ENCODE results near the gene IDI2.

Gene IDI2

GRCh38 chr10:985361-985760, 40.3 kb downstream of the IDI2 start:
- in situ Hi-C loops (cut with HindIII; ENCODE audit: low sequenced_read_pairs) = loop anchor here (5.0 kb wide), 3 partner anchors 53 to 168 kb away; partner anchors contain the start of genes IDI1 and LARP4B

GRCh38 chr10:983971-984655, 41.5 kb downstream of the IDI2 start:
- in situ Hi-C loops (cut with HindIII; ENCODE audit: low sequenced_read_pairs) = no loop called here

DNA sequence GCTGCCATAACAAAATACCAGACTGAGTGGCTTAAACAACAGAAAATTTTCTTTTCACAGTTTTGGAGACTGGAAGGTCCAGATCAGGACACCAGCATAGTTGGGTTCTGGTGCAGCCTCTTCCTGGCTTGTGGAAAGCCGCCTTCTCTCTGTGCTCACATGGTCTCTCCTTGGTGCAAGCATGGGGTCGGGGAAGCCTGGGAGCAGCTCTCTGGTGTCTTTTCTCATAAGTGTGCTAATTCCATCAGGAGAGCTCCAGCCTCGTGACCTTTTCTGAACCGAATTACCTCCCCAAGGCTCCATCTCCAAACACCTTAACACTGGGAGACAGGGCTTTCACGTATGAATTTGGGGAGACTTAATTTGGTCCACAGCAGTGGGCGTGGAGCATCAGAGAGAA, 42.3 kb downstream of the IDI2 start:
- in situ Hi-C loops (cut with HindIII; ENCODE audit: low sequenced_read_pairs) = no loop called here

DNA sequence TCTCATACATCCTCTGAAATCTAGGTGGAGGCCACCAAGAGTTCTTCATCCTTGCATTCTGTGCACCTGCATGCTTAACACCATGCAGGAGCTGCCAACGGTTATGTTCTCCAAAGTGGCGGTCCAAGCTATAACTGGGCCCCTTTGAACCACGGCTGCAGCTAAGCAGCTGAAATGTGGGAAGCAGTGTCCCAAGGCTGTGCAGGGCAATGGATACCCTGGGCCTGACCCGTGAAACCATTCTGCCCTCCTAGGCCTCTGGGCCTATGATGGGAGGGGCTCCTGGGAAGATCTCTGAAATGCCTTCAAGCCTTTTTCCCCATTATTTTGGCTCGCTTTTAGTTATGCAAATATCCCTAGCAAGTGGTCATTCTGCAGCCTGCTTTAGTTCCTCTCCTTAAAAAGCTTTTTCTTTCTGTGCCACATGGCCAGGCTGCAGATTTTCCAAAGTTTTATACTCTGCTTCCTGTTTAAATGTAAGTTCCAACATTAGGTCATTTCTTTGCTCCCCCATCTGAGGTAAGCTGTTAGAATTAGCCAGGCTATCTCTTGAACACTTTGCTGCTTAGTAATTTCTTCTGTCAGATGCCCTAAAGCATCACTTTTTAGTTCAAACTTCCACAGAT, 45.1 kb downstream of the IDI2 start:
- in situ Hi-C loops (cut with HindIII; ENCODE audit: low sequenced_read_pairs) = no loop called here

DNA sequence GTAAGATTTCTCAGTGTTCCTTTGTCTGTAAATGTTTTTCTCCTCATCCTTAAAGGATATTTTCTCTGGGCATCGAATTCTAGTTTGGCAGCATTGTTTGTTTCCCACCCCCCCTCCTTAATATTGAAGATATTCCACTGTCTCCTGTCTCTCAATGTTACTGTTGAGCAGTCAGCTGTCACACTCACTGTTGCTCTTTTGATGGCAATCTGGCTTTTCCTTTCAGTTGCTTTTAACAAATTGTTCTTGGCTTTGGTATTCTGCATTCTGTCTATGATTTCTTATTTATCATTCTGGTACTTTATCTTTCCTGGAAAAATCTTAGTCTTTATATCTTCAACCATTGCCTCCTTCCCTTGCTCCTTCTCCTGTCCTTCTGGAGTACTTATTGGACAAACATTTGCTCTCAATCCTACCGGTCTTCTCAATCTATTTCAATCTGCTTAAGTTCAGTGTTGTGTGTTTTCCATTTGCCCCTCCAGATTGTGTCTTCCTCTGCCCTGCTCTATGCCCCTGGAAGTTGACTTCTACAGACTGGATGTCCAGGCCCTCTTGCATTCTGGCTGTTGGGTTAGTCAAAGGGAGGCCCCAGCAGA, 46.7 kb downstream of the IDI2 start:
- in situ Hi-C loops (cut with HindIII; ENCODE audit: low sequenced_read_pairs) = no loop called here

DNA sequence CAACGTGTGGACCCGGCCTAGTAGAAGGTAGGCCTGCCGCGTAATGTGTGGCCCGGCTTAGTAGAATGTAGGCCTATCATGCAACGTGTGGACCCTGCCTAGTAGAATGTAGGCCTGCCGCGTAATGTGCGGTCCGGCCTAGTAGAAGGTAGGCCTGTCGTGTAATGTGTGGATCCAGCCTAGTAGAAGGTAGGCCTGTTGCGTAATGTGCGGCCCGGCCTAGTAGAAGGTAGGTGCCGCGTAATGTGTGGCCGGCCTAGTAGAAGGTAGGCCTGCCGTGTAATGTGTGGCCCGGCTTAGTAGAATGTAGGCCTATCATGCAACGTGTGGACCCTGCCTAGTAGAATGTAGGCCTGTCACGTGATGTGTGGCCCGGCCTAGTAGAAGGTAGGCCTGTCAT, 49.3 kb downstream of the IDI2 start:
- in situ Hi-C loops (cut with HindIII; ENCODE audit: low sequenced_read_pairs) = no loop called here

DNA sequence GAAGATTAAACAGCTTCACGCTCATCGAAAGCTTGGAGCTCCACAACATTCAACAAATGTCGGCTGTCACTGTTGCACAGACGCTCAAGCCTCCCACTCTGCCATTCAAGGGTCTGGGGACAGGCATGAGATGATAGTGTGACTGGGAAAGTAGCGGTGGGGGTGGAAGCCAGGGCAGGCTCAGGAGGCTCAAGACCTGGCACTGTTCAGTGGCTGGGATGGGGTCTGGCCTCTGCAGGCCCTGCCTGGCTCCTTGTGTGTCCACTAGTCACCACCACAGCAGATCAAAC, 50.9 kb downstream of the IDI2 start:
- in situ Hi-C loops (cut with HindIII; ENCODE audit: low sequenced_read_pairs) = no loop called here

DNA sequence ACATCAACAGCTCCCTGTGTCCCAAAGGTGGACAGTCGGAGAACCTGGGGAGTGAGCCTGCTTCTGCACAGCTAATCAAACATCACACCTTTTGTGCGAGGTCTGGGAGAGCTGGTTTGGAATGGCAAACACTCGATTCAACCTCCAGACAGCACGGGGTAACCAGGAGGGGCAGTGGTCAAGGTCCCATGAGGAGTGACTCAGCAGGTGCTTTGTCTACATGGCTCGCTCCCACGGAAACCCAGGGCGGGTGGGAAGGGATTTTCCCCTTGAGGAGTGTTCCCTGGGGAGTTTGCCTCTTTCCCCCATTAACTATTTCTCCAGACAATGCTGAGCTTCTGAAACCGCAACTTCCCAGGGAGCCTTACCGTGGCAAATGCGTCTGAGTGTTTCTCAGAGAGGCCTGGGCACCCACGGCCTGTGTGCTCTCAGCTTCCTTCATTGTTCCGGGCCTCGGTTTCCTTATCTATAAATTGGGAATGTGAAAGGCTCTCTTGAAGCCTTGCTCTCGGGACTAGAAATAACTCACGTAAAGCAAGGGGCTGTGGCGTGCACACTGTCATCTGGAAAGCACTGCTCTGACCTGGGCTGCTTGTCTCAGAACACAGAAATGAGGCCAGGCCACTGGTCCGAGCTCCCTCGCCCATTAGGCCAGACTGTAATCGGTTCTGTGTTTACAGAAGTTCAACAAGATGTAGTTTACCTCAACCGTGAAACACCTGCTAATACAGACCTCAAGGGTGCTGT, 51.4 kb downstream of the IDI2 start:
- in situ Hi-C loops (cut with HindIII; ENCODE audit: low sequenced_read_pairs) = no loop called here

DNA sequence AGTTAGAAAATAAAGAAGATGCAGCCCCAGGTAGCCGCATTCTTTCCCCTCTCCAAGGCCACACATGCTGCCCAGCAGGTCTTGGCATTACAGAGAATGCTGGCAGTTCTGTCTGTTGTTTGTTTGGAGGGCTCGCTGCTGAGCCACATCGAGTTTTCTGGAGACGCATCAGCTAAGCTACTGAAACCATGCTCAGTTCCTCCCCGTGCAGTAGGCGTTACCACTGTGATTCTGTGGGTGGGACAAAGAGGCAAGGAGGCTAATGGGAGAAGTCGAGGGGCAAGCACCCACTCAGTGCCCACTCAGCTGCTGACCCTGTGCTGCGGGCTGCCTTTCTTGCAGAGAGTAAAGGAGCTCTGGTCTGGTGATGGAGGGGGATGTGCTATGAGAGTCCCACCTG, 52.9 kb downstream of the IDI2 start:
- in situ Hi-C loops (cut with HindIII; ENCODE audit: low sequenced_read_pairs) = no loop called here

GRCh38 chr10:971613-972012, 54.0 kb downstream of the IDI2 start:
- in situ Hi-C loops (cut with HindIII; ENCODE audit: low sequenced_read_pairs) = no loop called here

DNA sequence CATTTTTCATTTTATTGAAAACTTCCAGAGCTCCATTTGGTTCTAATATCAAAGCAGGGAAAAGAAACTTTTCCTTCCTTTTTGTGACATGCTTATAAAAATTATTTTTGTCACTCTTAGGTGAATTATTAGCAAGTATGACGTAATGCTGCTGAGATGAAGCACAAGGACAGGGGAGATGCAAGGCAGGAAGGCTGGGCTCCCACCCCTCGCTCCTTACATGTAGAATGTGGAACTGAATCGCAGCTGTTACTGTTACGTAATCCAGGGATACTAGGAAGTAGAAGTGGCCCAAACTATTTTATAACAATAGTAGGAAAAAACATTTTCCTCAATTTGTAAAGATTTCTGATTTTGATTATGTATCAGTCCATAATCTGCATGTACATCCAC, 54.5 kb downstream of the IDI2 start:
- in situ Hi-C loops (cut with HindIII; ENCODE audit: low sequenced_read_pairs) = no loop called here

DNA sequence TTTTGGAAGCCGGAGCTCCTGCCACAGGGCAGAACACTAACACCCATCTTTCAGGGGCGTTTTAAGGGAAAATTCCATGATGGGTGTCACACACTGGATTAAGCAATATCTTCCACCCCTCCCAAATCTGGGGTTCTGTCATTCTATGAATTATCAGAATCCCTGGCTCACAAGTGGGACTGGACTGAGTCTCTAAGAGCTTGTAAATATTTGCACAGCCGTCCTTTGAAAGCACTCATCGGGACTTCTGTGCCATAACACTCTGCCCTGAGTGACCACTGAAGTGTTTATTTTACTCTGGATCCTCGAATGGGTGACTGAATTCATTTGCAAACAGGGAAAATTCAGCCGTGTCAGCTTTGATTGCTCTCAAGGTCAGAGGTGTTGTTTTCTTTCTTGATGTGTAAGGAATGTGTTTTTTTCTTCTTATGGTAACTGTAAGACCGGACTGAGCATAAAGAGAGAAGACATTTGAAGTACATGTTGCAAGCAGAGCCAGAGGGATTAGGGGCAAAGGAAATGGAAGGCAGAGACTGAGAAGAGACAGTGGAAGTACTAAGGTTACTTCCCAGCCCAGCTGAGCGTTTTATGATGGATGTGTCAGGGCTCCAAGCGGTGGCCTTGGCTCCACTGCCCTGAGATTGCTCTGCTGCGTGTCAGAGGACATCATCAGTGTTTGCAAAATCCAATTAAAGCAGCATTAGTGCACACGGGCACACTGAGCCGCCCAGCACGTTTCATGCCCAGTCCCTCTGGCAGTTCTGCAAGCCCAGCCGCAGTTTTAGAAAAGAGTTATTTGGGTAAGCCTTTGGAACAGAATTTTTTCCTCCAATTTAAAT, 55.1 kb downstream of the IDI2 start:
- in situ Hi-C loops (cut with HindIII; ENCODE audit: low sequenced_read_pairs) = no loop called here

DNA sequence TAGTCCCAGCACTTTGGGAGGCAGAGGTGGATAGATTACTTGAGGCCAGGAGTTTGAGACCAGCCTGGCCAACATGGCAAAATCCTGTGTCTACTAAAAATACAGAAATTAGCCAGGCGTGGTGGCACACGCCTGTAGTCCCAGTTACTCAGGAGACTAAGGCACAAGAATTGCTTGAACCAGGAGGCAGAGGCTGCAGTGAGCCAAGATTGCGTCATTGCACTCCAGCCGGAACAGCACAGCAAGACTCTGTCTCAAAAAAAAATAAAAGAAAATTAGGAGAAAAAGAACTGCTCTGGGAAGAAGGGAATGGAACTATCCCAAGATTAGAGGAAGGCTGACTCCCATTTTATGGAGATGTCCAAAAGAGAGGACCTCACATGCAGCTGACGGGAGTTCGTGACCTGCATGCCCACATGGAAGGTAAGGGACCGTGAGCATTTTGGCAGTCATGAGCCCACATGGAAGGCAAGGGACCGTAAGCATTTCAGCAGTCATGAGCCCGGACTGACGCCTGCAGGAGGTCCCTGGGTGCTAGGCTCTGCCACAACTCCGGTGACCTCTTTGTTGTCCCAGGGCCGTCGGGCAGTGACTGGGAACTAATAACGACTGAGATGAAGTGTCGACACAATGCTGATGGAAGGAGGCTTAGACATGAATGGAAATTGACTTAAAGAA, 56.0 kb downstream of the IDI2 start:
- in situ Hi-C loops (cut with HindIII; ENCODE audit: low sequenced_read_pairs) = no loop called here

All from endothelial cell of hepatic sinusoid (primary cell).